Smooth muscle cell of bladder (primary cell): ENCODE results near the gene HEPACAM2. TPM values are rescaled to one million over a fixed set of nuclear protein-coding genes. Genes with fewer than 3 reads are reported as not detected.

ENCODE experiments used
- total RNA-seq: library from RNA; depleted of rRNA; stranded (reverse); fragments of >200 nt; gene quantifications from 2 replicates; pipeline ENCODE4 v1.2.3, GENCODE V29; 2014

Gene HEPACAM2
- total RNA-seq: under 0.01 TPM in 1 of 2 replicates, not detected in the other

DNA sequence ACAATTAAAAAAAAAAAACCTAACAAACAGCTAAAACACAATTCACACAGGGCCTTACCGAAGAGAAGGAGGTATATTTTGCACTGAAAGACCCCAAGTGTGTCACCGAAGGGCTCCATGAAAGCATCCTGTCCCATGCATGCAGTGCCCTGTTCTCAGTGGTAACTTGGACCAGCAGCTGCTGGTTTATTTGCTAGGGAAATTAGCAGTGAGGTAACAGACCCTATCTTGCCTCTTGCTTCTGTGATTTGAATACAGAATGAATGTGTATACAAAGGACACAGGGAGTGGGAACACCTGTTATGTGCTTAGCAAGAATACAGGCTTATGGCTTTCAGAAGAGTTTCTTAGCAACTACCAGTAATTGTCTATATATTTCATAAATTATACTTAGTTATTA lies at the start of gene HEPACAM2:
Gene HEPACAM2, minus strand, starts transcription at position 160 of the 400 bp plus-strand sequence.

DNA sequence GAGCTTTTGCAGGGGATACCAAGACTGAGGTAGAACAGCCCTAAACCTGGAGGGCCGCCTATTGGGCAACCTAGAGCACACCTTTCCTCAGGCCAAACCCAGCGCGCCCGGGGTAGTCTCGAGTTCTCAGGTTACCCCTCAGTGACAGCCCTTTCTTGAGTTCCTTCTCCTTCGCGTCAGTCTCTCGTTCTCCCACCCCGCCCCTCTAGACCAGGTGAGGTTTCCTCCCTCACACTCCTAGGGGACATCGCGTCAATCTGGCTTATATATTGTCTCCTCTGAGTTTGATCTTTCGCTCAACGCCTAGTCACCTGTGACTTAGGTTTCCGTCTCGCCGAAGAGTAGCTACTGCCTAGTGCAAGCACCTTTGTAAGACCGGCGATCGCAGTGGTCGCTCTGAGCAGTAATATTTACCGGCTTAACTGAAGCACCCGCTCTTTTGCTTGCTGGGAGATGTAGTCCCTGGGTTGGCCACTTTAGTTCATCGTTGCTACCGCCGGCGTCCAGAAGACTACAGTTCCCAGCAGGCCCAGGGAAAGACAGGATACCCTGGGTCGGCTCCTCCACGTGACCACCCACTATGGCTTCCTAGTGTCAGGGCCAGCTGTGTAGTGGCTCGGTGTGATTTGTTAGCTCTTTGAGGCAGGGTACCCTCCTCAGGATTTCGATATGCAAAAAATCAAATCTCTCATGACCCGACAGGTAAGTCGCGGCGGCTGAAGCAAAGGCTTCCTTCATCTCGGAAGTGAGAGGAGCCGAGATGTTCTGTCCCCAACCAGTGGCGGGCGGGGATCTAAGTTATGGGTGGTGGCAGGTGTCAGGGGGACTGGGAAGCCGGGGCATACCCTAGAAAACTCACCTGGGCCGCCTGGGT lies 5.8 kb upstream of the HEPACAM2 start, which contains the start of gene VPS50:
Gene VPS50, plus strand, starts transcription at position 568 of the 874 bp plus-strand sequence. Its CDS starts 102 bp downstream, at position 670.

DNA sequence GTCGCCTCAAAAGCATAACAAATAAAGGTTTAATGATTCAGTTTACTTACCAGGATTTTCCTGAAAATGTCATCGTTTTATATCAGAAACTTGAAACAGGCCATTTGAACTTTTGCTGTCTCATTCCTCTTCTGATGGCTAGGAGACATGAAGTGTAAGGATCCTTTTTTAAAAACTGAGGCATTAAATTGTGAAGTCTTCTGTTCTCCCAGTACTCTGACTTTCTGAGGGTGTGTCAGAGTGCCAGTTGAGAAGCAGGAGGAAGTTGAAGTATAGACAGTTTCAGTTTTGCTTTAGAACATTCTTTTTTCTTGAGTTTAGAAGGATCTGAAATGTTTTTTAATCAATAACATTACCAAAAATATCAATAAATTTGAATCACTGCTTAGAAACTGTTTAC lies 78.1 kb downstream of the HEPACAM2 start, which contains the start of gene SAMD9L:
Gene SAMD9L, minus strand, starts transcription at position 242 of the 400 bp plus-strand sequence. CDS start 12,414 bp downstream, outside the sequence.

Other genes starting within 250 kb of the HEPACAM2 start
- gene SAMD9, start 108.5 kb downstream of the HEPACAM2 start, total RNA-seq: 7.4 and 10.2 TPM in 2 replicates
- 6.8 and 7.3 TPM in 2 replicates for gene SAMD9L, start 78.1 kb downstream of the HEPACAM2 start, total RNA-seq
- gene VPS50, start 5.9 kb upstream of the HEPACAM2 start, total RNA-seq: 28.3 and 33.4 TPM in 2 replicates